SU-DHL-6 (cell line): ENCODE data around the gene PITPNC1.

Experiments used
- H2AFZ ChIP-seq: fragments of 200-600 bp; sonication (generic); 2 replicates; pipeline ENCODE4 v1.6.1; 2014; ENCODE audit warnings: low read depth, mild to moderate bottlenecking, moderate library complexity, mixed read lengths, antibody characterized with exemption, low read length; ENCODE audit not compliant: severe bottlenecking
- H3F3A ChIP-seq: fragments of 200-600 bp; shearing (Covaris generic); 2 replicates; pipeline ENCODE4 v1.6.0; 2016; ENCODE audit warnings: antibody characterized with exemption, mild to moderate bottlenecking; ENCODE audit not compliant: insufficient read depth
- H3K27ac ChIP-seq: fragments of 200-600 bp; sonication (generic); 2 replicates; pipeline ENCODE4 v1.5.1; 2016; ENCODE audit warnings: low read depth, mild to moderate bottlenecking, low read length, moderate library complexity, mixed read lengths
- H3K27me3 ChIP-seq: fragments of 200-600 bp; sonication (generic), shearing (Covaris generic); 2 replicates; pipeline ENCODE4 v1.6.0; 2014; ENCODE audit warnings: mild to moderate bottlenecking, low read length
- H3K36me3 ChIP-seq: fragments of 200-600 bp; sonication (generic); 2 replicates; pipeline ENCODE4 v1.6.1; 2014; ENCODE audit warnings: mild to moderate bottlenecking, low read length, mixed read lengths
- H3K4me2 ChIP-seq: fragments of 300-600, 200-600 bp; shearing (Covaris generic), sonication (generic); 2 replicates; pipeline ENCODE4 v1.6.0; 2014; ENCODE audit warnings: low read length, low read depth, mild to moderate bottlenecking; ENCODE audit not compliant: poor library complexity, severe bottlenecking
- H3K4me3 ChIP-seq: fragments of 200-600 bp; sonication (generic); 2 replicates; pipeline ENCODE4 v1.5.1; 2014; ENCODE audit warnings: antibody characterized with exemption, low read length, mild to moderate bottlenecking, mixed read lengths; ENCODE audit not compliant: insufficient read depth, poor library complexity, severe bottlenecking
- H3K79me2 ChIP-seq: fragments of 200-600 bp; sonication (generic); 2 replicates; pipeline ENCODE4 v1.6.1; 2014; ENCODE audit warnings: mild to moderate bottlenecking, low read length, moderate library complexity; ENCODE audit not compliant: insufficient read depth
- H3K9ac ChIP-seq: fragments of 200-600 bp; sonication (generic); 2 replicates; pipeline ENCODE4 v1.7.0; 2014; ENCODE audit warnings: mild to moderate bottlenecking, low read length
- H3K9me2 ChIP-seq: fragments of 200-600 bp; sonication (generic); replicated peaks from 2 replicates; pipeline ENCODE4 v1.6.1; 2014; ENCODE audit warnings: low read length; ENCODE audit not compliant: insufficient read depth
- H3K9me3 ChIP-seq: fragments of 200-600 bp; sonication (generic); 2 replicates; pipeline ENCODE4 v1.6.1; 2014; ENCODE audit warnings: low read length, mixed read lengths; ENCODE audit not compliant: insufficient read depth
- H4K20me1 ChIP-seq: fragments of 200-600 bp; sonication (generic); 2 replicates; pipeline ENCODE4 v1.6.1; 2014; ENCODE audit warnings: low read depth, mild to moderate bottlenecking, antibody characterized with exemption, low read length, moderate library complexity, mixed read lengths
- EZH2phosphoT487 ChIP-seq: fragments of 200-600 bp; sonication (generic), shearing (Covaris generic); conservative IDR thresholded peaks from 2 replicates; pipeline ENCODE4 v1.6.1; 2018; ENCODE audit warnings: mild to moderate bottlenecking, antibody characterized with exemption, low read length, moderate library complexity, mixed read lengths
- TF ChIP-seq, protein P1 (sequence below): fragments of 200-600 bp; sonication (generic); IDR thresholded peaks from one replicate; pipeline ENCODE4 v1.5.1; 2017; ENCODE audit warnings: antibody characterized with exemption, mild to moderate bottlenecking, low read length, moderate library complexity; ENCODE audit not compliant: insufficient read depth, poor library complexity, severe bottlenecking

The PITPNC1 gene

GRCh38 chr17:67431249-67432015 lies 54.4 kb downstream of the PITPNC1 start:
- H3K36me3 ChIP-seq = no peaks in the 10 kb centered on the region
- H3K4me2 ChIP-seq = no peak overlapping the region
- no peaks in the 10 kb centered on the region for H3K9me2 ChIP-seq
- H3K27me3 ChIP-seq = no peaks in the 10 kb centered on the region
- no peak overlapping the region for H3K4me3 ChIP-seq
- no peak overlapping the region for H3K9ac ChIP-seq
- no peaks in the 10 kb centered on the region for H3K79me2 ChIP-seq
- no peak overlapping the region for H2AFZ ChIP-seq
- H3K27ac ChIP-seq = no peak overlapping the region
- no peaks in the 10 kb centered on the region for H3F3A ChIP-seq
- no peak for TF ChIP-seq EZH2phosphoT487
- TF ChIP-seq, protein P1, sequence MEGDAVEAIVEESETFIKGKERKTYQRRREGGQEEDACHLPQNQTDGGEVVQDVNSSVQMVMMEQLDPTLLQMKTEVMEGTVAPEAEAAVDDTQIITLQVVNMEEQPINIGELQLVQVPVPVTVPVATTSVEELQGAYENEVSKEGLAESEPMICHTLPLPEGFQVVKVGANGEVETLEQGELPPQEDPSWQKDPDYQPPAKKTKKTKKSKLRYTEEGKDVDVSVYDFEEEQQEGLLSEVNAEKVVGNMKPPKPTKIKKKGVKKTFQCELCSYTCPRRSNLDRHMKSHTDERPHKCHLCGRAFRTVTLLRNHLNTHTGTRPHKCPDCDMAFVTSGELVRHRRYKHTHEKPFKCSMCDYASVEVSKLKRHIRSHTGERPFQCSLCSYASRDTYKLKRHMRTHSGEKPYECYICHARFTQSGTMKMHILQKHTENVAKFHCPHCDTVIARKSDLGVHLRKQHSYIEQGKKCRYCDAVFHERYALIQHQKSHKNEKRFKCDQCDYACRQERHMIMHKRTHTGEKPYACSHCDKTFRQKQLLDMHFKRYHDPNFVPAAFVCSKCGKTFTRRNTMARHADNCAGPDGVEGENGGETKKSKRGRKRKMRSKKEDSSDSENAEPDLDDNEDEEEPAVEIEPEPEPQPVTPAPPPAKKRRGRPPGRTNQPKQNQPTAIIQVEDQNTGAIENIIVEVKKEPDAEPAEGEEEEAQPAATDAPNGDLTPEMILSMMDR = no peak
- no peaks in the 10 kb centered on the region for H4K20me1 ChIP-seq
- H3K9me3 ChIP-seq = no peaks in the 10 kb centered on the region

GRCh38 chr17:67433248-67433924 lies 56.3 kb downstream of the PITPNC1 start:
- no peaks in the 10 kb centered on the region for H3K27me3 ChIP-seq
- H3F3A ChIP-seq = no peaks in the 10 kb centered on the region
- no peak overlapping the region for H3K4me3 ChIP-seq
- no peaks in the 10 kb centered on the region for H4K20me1 ChIP-seq
- H3K9me3 ChIP-seq = no peaks in the 10 kb centered on the region
- H3K36me3 ChIP-seq = no peaks in the 10 kb centered on the region
- H3K9ac ChIP-seq = no peak overlapping the region
- H3K9me2 ChIP-seq = no peaks in the 10 kb centered on the region
- H2AFZ ChIP-seq = no peak overlapping the region
- no peak for TF ChIP-seq EZH2phosphoT487
- TF ChIP-seq, protein P1 = no peak
- H3K27ac ChIP-seq = no peak overlapping the region
- H3K79me2 ChIP-seq = no peaks in the 10 kb centered on the region
- no peak overlapping the region for H3K4me2 ChIP-seq

- Histone ChIP-seq H3F3A (no peaks in the 10 kb centered on the region), H3K79me2 (no peaks in the 10 kb centered on the region), H2AFZ (no peak overlapping the region), H4K20me1 (no peaks in the 10 kb centered on the region), H3K27me3 (no peaks in the 10 kb centered on the region), H3K4me2 (no peak overlapping the region), H3K36me3 (no peaks in the 10 kb centered on the region), H3K4me3 (no peak overlapping the region), H3K27ac (no peak overlapping the region), H3K9me3 (no peaks in the 10 kb centered on the region), H3K9me2 (no peaks in the 10 kb centered on the region), H3K9ac (no peak overlapping the region)
- TF ChIP-seq, protein P1 = no peak
- TF ChIP-seq EZH2phosphoT487 = no peak
These were observed 57.0 kb downstream of the PITPNC1 start for GRCh38 chr17:67434061-67434525.
